K562 treated with DMSO at 1 percent for 24 hours (cell line): Measurements from ENCODE around the gene FANCF. TPM values are rescaled to one million over a fixed set of nuclear protein-coding genes. Genes with fewer than 3 reads are reported as not detected.

Experiments
- total RNA-seq: library from RNA; unstranded; fragments of 300-600 nt; gene quantifications from 2 replicates; pipeline ENCODE4 v1.2.3, GENCODE V29; 2022; ENCODE audit warnings: low read depth; ENCODE audit not compliant: insufficient read depth

The FANCF gene
- total RNA-seq, result 9.7 and 10.6 TPM in 2 replicates

GRCh38 chr11:22625448-22626287 is at the start of gene FANCF:
Gene FANCF, minus strand, starts transcription at chr11:22625823. Its CDS starts 13 bp downstream, at chr11:22625810.

GRCh38 chr11:22666325-22666687 is 40.7 kb upstream of the FANCF start, which contains the start of gene GAS2:
Gene GAS2, plus strand, starts transcription at chr11:22666611. Its CDS starts 8,259 bp downstream, at chr11:22674870.

Other genes starting within 250 kb of the FANCF start
- 2.4 TPM in 2 replicates for gene GAS2, start 40.8 kb upstream of the FANCF start, total RNA-seq
- 21.1 and 38.6 TPM in 2 replicates for gene SVIP, start 204.0 kb upstream of the FANCF start, total RNA-seq
- not detected in 2 replicates for gene CCDC179, start 234.7 kb upstream of the FANCF start, total RNA-seq